GM19193 (cell line): ENCODE measurements around the gene ZNF783.

Experiments used
- POLR2A ChIP-seq: IDR thresholded peaks from 4 replicates; pipeline ENCODE4 v1.6.1; 2011; ENCODE audit not compliant: insufficient read depth, insufficient read length; ENCODE audit errors: extremely low read depth

Gene ZNF783

DNA sequence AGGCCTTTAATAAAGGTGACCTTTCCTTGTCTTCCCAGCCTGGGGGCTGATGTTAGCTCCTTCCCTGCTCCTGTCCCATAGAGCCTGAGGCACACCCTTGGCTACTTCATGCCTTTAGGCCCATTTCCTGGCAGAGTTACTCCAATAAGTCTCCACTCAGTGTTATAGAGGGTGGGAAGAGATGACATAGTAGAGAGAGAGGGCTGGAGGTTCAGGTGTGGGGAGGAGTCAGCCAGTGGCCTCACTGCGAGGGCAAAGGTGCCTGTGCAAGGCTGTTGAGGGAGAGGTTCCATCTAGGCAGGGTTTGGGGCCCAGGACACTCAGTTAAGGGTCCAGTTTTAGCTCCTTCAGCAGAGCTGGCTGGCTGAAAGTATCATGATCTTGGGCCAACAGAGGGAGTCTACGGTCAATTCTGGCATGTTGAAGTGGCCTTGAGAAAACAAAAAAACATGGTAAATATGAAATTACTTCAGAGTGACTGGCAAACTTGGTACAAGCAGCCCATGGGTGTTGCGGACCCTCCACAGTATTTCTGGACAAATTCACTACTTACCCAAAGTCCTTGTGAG, 67.9 kb downstream of the ZNF783 start:
- no peak for TF ChIP-seq POLR2A

DNA sequence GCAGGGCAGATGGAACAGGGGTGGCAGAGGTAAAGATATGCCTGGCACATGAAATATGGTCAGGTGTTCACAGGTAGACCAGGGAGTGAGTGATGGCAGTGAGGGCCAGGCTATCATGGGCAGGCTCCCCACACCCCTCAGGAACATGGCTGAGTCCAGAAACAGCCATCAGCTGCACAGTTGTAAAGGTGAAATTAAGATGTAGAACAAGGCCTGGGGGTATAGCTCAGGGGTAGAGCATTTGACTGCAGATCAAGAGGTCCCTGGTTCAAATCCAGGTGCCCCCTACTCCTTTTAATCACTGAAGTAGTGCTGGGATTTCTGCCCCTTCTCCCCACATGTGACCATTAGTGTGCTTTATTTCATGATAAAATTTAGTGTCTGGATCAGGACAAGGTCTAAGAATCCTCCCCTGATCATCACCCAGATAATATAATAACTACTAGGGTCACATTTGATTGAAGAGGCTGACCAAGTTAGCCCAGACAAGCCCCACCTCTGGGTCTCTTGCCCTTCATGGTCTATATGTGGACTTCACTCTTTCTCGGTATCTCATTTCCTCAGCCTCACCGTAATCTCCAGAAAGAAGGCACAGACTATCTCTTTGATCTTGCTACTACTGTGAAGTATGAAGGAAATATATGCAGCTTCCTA, 69.0 kb downstream of the ZNF783 start:
- TF ChIP-seq POLR2A = no peak

DNA sequence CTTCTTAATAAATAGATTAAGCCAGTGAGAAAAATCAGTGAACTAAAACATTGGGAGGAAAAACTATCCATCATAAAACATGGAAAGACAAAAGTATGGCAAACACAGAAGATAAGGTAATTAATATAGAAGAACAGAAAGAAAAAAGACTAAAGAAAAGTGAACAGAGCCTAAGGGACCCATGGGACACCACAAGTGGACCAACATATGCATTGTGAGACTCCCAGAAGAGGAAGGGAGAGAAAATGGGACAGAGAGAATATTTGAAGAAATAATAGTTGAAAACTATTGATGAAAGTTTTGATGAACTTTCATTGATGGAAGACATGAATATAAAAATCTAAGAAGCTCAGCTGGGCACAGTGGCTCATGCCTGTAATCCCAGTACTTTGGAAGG, 71.3 kb downstream of the ZNF783 start:
- no peak for TF ChIP-seq POLR2A

DNA sequence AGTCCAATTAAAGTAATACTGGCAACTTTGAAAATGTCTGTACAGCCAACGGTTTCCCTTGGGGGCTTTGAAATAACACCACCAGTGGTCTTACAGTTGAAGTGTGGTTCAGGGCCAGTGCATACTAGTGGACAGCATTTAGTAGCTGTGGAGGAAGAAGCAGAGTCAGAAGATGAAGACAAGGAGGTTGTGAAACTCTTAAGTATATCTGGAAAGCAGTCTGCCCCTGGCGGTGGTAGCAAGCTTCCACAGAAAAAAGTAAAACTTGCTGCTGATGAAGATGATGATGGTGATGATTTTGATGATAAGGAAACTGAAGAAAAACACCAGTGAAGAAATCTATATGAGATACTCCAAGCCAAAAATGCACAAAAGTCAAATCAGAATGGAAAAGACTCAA, 72.2 kb downstream of the ZNF783 start:
- no peak for TF ChIP-seq POLR2A
